Osteoblast (primary cell): Measurements from ENCODE around the gene FNBP1. TPM values are rescaled to one million over a fixed set of nuclear protein-coding genes. Genes with fewer than 3 reads are reported as not detected.

Experiments used
- DNase-seq: peaks from one replicate; pipeline ENCODE4 v3.0.0; 2011; ENCODE audit warnings: low spot score, mixed read lengths; ENCODE audit not compliant: insufficient read length; ENCODE audit errors: missing footprints
- H2AFZ ChIP-seq: 2 replicates; pipeline ENCODE4 v1.6.0; 2011; ENCODE audit warnings: mild to moderate bottlenecking, low read length
- H3K27ac ChIP-seq: 2 replicates; pipeline ENCODE4 v1.5.1; 2011; ENCODE audit warnings: mild to moderate bottlenecking, low read depth, low read length, moderate library complexity
- H3K27me3 ChIP-seq: 2 replicates; pipeline ENCODE4 v1.6.0; 2012; ENCODE audit warnings: mild to moderate bottlenecking, control low read depth, inconsistent platforms, low read length, moderate library complexity; ENCODE audit not compliant: insufficient read depth
- H3K36me3 ChIP-seq: 2 replicates; pipeline ENCODE4 v1.5.1; 2011; ENCODE audit warnings: mild to moderate bottlenecking, low read length, control low read depth, moderate library complexity; ENCODE audit not compliant: insufficient read depth
- H3K4me1 ChIP-seq: 2 replicates; pipeline ENCODE4 v1.5.1; 2011; ENCODE audit warnings: mild to moderate bottlenecking, low read length, control low read depth, moderate library complexity; ENCODE audit not compliant: insufficient read depth
- H3K4me2 ChIP-seq: 2 replicates; pipeline ENCODE4 v1.6.0; 2011; ENCODE audit warnings: mild to moderate bottlenecking, low read length; ENCODE audit not compliant: insufficient read depth
- H3K4me3 ChIP-seq: fragments of 200-600 bp; sonication (generic); 3 replicates; pipeline ENCODE4 v1.5.1; 2012; ENCODE audit warnings: mild to moderate bottlenecking, low read length, inconsistent platforms; ENCODE audit not compliant: insufficient read depth
- H3K79me2 ChIP-seq: 2 replicates; pipeline ENCODE4 v1.6.0; 2012; ENCODE audit warnings: mild to moderate bottlenecking, low read length, control low read depth, inconsistent platforms; ENCODE audit not compliant: insufficient read depth
- H3K9me3 ChIP-seq: 2 replicates; pipeline ENCODE4 v1.5.1; 2011; ENCODE audit warnings: low read depth, low read length, control low read depth
- H4K20me1 ChIP-seq: 2 replicates; pipeline ENCODE4 v1.6.0; 2012; ENCODE audit warnings: mild to moderate bottlenecking, low read length, control low read depth; ENCODE audit not compliant: insufficient read depth
- CTCF ChIP-seq: IDR thresholded peaks from 2 replicates; pipeline ENCODE4 v1.5.1; 2011; ENCODE audit warnings: mild to moderate bottlenecking, low read depth, low read length, moderate library complexity; ENCODE audit errors: extremely low read depth
- total RNA-seq: library from RNA; depleted of rRNA; stranded (reverse); fragments of >200 nt; gene quantifications from 2 replicates; pipeline ENCODE4 v1.2.3, GENCODE V29; 2012

The FNBP1 gene
- total RNA-seq, 1 donor, result 31.8 TPM

- Histone ChIP-seq H3K4me1 (peaks cover 9% of the 10 kb centered on the region), H3K79me2 (peaks cover 17% of the 10 kb centered on the region), H3K27ac (no peak overlapping the region), H4K20me1 (peaks cover under 1% of the 10 kb centered on the region), H3K4me2 (no peak overlapping the region), H3K9me3 (no peaks in the 10 kb centered on the region), H3K4me3 (no peak overlapping the region), H3K27me3 (no peaks in the 10 kb centered on the region), H3K36me3 (no peaks in the 10 kb centered on the region), H2AFZ (no peak overlapping the region)
- DNase-seq, result peak; percentile 29
- TF ChIP-seq CTCF, result no peak
These were observed 6.6 kb upstream of the FNBP1 start for GRCh38 chr9:130049431-130050210.

GRCh38 chr9:130045725-130046450 lies 2.9 kb upstream of the FNBP1 start:
- Histone ChIP-seq H3K9me3 (no peaks in the 10 kb centered on the region), H3K4me2 (no peak overlapping the region), H4K20me1 (peaks cover 9% of the 10 kb centered on the region), H3K36me3 (no peaks in the 10 kb centered on the region), H3K79me2 (peaks cover 13% of the 10 kb centered on the region), H3K27ac (no peak overlapping the region), H3K4me3 (no peak overlapping the region), H2AFZ (no peak overlapping the region), H3K27me3 (no peaks in the 10 kb centered on the region), H3K4me1 (peaks cover 15% of the 10 kb centered on the region)
- TF ChIP-seq CTCF, result no peak
- DNase-seq, result peak; percentile 61

- Histone ChIP-seq H3K27ac (peak overlapping the region; percentile 41), H3K4me1 (peaks cover 15% of the 10 kb centered on the region), H3K4me3 (peak overlapping the region; percentile 76), H3K4me2 (peak overlapping the region; percentile 87), H4K20me1 (peaks cover 18% of the 10 kb centered on the region), H3K79me2 (peaks cover 32% of the 10 kb centered on the region), H3K36me3 (no peaks in the 10 kb centered on the region), H2AFZ (peak overlapping the region; percentile 90), H3K27me3 (no peaks in the 10 kb centered on the region), H3K9me3 (no peaks in the 10 kb centered on the region)
- peak; percentile 89 for DNase-seq
- TF ChIP-seq CTCF, result no peak
These were observed 950 bp upstream of the FNBP1 start for GRCh38 chr9:130043654-130044623.
